HCT116 (cell line): ENCODE measurements around the gene LGMN.

Experiments used
- CBX3 ChIP-seq: IDR thresholded peaks from 2 replicates; pipeline ENCODE4 v1.6.1; 2012; ENCODE audit warnings: low read depth
- CTCF ChIP-seq, 3 experiments: fragments of 200-600 bp in 1 of 3; sonication (generic) in 1 of 3; IDR thresholded peaks in 2 of 3; conservative IDR thresholded peaks in 1 of 3; 2 replicates each; pipeline ENCODE4 v1.5.1; 2012 to 2017; ENCODE audit warnings: low read depth in 2 of 3, low read length in 2 of 3, antibody characterized with exemption in 1 of 3, borderline replicate concordance in 1 of 3, control low read depth in 1 of 3, mild to moderate bottlenecking in 1 of 3, mixed read lengths in 1 of 3, mixed run types in 1 of 3, moderate library complexity in 1 of 3; ENCODE audit not compliant: insufficient read depth in 1 of 3
- EZH2 ChIP-seq: fragments of 200-600 bp; sonication (generic); IDR thresholded peaks from 2 replicates; pipeline ENCODE4 v1.6.1; 2017; ENCODE audit warnings: antibody characterized with exemption, mixed run types
- SIN3A ChIP-seq: IDR thresholded peaks from 2 replicates; pipeline ENCODE4 v1.6.1; 2012; ENCODE audit warnings: low read depth
- SRF ChIP-seq: IDR thresholded peaks from 2 replicates; pipeline ENCODE4 v1.6.1; 2012; ENCODE audit warnings: low read depth
- YY1 ChIP-seq: IDR thresholded peaks from 2 replicates; pipeline ENCODE4 v1.6.1; 2011; ENCODE audit warnings: low read length, low read depth, moderate library complexity, mild to moderate bottlenecking; ENCODE audit not compliant: insufficient replicate concordance; ENCODE audit errors: extremely low read depth
- ZBTB33 ChIP-seq: IDR thresholded peaks from 2 replicates; pipeline ENCODE4 v1.6.1; 2011; ENCODE audit warnings: mild to moderate bottlenecking, low read length, moderate library complexity; ENCODE audit not compliant: insufficient replicate concordance; ENCODE audit errors: extremely low read depth

DNA sequence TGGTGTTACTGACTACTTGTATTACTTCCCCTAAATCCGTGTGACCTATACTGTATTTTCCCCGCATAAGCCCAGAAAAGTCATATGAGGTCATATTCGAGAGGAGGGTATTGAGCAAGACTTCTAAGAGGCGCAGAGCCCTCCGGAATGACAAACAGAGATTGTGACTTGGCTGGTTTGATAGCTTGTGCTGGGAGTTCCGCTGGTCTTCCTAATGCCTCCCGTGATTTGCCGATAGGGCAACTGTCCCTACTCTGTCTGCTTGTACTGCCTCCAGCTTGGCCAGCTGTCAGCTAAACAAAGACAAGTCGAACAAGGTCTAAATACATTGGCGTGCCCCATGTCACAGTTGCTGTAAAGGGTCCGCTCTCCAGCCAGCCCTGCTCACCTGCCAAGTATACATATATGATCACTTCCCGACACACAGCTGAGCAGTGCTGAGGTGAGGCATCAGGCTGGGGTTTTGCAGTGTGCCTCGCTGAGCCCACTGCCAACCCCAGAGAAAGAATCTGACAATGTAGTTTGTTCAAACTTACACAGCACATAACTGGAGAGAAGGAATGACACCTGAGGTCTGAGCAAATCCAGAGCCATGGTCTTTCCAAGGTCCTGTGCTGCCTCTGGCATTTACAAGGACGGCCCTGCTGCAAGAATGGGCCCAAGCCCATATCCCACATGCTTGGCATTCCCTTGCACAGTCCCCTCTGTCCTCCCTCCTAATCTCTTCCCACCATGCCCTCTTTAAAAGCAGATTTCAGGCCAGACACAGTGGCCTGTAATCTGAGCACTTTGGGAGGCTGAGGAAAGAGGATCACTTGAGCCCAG lies 23.7 kb downstream of the LGMN start:
- TF ChIP-seq SIN3A (no peak), YY1 (no peak), EZH2 (no peak), ZBTB33 (no peak), SRF (no peak), CBX3 (no peak), CTCF (IDR thresholded peaks at IDR 0.05 in 2 of 3, conservative IDR thresholded peaks at IDR 0.05 in 1 of 3; ENCODE audit: borderline replicate concordance in 1 of 3, insufficient read depth in 1 of 3, low read depth in 2 of 3, low read length in 2 of 3) (no peak)
